H9 (cell line): Measurements from ENCODE around the gene HOXD13. TPM values are rescaled to one million over a fixed set of nuclear protein-coding genes. Genes with fewer than 3 reads are reported as not detected.
A peak's percentile ranks its signal among the peaks of the same experiment; 100 is the strongest.

ENCODE experiments used
- DNase-seq: peaks from one replicate; pipeline ENCODE4 v3.0.0-alpha.2; 2017
- H2AFZ ChIP-seq: one replicate; pipeline ENCODE4 v1.6.1; 2013; ENCODE audit warnings: mild to moderate bottlenecking, low read length, control low read depth, moderate library complexity
- H2AK5ac ChIP-seq: 2 replicates; pipeline ENCODE4 v1.6.1; 2013; ENCODE audit warnings: low read length, control low read depth, mixed read lengths; ENCODE audit not compliant: insufficient read length
- H2BK120ac ChIP-seq: one replicate; pipeline ENCODE4 v1.6.1; 2013; ENCODE audit warnings: low read depth, mild to moderate bottlenecking, low read length, control low read depth, inconsistent platforms; ENCODE audit not compliant: poor library complexity, severe bottlenecking
- H2BK12ac ChIP-seq: 2 replicates; pipeline ENCODE4 v1.6.1; 2013; ENCODE audit warnings: low read length, control low read depth, mixed read lengths, low read depth; ENCODE audit not compliant: insufficient read length
- H2BK15ac ChIP-seq: 2 replicates; pipeline ENCODE4 v1.6.1; 2013; ENCODE audit warnings: low read depth, low read length, control low read depth
- H2BK20ac ChIP-seq: one replicate; pipeline ENCODE4 v1.6.1; 2013; ENCODE audit warnings: low read depth, mild to moderate bottlenecking, low read length, control low read depth, inconsistent platforms; ENCODE audit not compliant: poor library complexity, severe bottlenecking
- H2BK5ac ChIP-seq: 2 replicates; pipeline ENCODE4 v1.6.1; 2013; ENCODE audit warnings: low read length, control low read depth, mixed read lengths; ENCODE audit not compliant: insufficient read length
- H3K14ac ChIP-seq: 2 replicates; pipeline ENCODE4 v1.6.1; 2013; ENCODE audit warnings: low read length, control low read depth; ENCODE audit not compliant: insufficient read depth
- H3K18ac ChIP-seq: 2 replicates; pipeline ENCODE4 v1.6.1; 2013; ENCODE audit warnings: low read depth, mild to moderate bottlenecking, mixed read lengths, low read length, control low read depth; ENCODE audit not compliant: insufficient read length
- H3K23ac ChIP-seq: 2 replicates; pipeline ENCODE4 v1.6.1; 2013; ENCODE audit warnings: low read length, control low read depth, mixed read lengths, low read depth; ENCODE audit not compliant: insufficient read length
- H3K23me2 ChIP-seq: 2 replicates; pipeline ENCODE4 v1.6.1; 2013; ENCODE audit warnings: low read depth, mild to moderate bottlenecking, mixed read lengths, low read length, control low read depth; ENCODE audit not compliant: insufficient read length, poor library complexity, severe bottlenecking
- H3K27ac ChIP-seq: 2 replicates; pipeline ENCODE4 v1.5.1; 2013; ENCODE audit warnings: low read length, control low read depth, mixed read lengths, low read depth; ENCODE audit not compliant: insufficient read length
- H3K27me3 ChIP-seq: 2 replicates; pipeline ENCODE4 v1.6.1; 2013; ENCODE audit warnings: low read length, control low read depth, inconsistent platforms; ENCODE audit not compliant: insufficient read depth
- H3K4ac ChIP-seq: 2 replicates; pipeline ENCODE4 v1.6.1; 2013; ENCODE audit warnings: low read depth, mild to moderate bottlenecking, control low read depth, inconsistent platforms, low read length, moderate library complexity
- H3K4me1 ChIP-seq: 2 replicates; pipeline ENCODE4 v1.6.1; 2013; ENCODE audit warnings: low read length, control low read depth, inconsistent platforms; ENCODE audit not compliant: insufficient read depth
- H3K4me2 ChIP-seq: 2 replicates; pipeline ENCODE4 v1.6.1; 2013; ENCODE audit warnings: low read length, control low read depth, mixed read lengths; ENCODE audit not compliant: insufficient read length, insufficient read depth
- H3K56ac ChIP-seq: 2 replicates; pipeline ENCODE4 v1.6.1; 2013; ENCODE audit warnings: low read depth, mild to moderate bottlenecking, mixed read lengths, low read length, control low read depth; ENCODE audit not compliant: insufficient read length
- H3K79me1 ChIP-seq: 2 replicates; pipeline ENCODE4 v1.6.1; 2013; ENCODE audit warnings: low read depth, mild to moderate bottlenecking, moderate library complexity, low read length, control low read depth, inconsistent platforms; ENCODE audit not compliant: insufficient read depth, poor library complexity, severe bottlenecking
- H3K79me2 ChIP-seq: 2 replicates; pipeline ENCODE4 v1.6.1; 2013; ENCODE audit warnings: low read length, control low read depth, inconsistent platforms; ENCODE audit not compliant: insufficient read depth
- H3K9ac ChIP-seq: 2 replicates; pipeline ENCODE4 v1.6.1; 2013; ENCODE audit warnings: low read length, control low read depth, mixed read lengths; ENCODE audit not compliant: insufficient read length; ENCODE audit errors: extremely low read depth
- H3K9me3 ChIP-seq: one replicate; pipeline ENCODE4 v1.6.1; 2013; ENCODE audit warnings: low read depth, low read length, inconsistent platforms; ENCODE audit not compliant: control insufficient read depth
- H3T11ph ChIP-seq: one replicate; pipeline ENCODE4 v1.6.1; 2013; ENCODE audit warnings: mild to moderate bottlenecking, low read length, control low read depth, inconsistent platforms
- H4K20me1 ChIP-seq: one replicate; pipeline ENCODE4 v1.6.1; 2013; ENCODE audit not compliant: control insufficient read depth, insufficient read length, insufficient read depth
- H4K5ac ChIP-seq: 2 replicates; pipeline ENCODE4 v1.6.1; 2013; ENCODE audit warnings: low read depth, mild to moderate bottlenecking, mixed read lengths, low read length, control low read depth; ENCODE audit not compliant: insufficient read length
- H4K8ac ChIP-seq: replicated peaks from 2 replicates; pipeline ENCODE4 v1.6.1; 2013; ENCODE audit warnings: low read length, control low read depth, mixed read lengths, low read depth; ENCODE audit not compliant: insufficient read length
- H4K91ac ChIP-seq: 2 replicates; pipeline ENCODE4 v1.6.1; 2013; ENCODE audit warnings: low read depth, mild to moderate bottlenecking, moderate library complexity, mixed read lengths, low read length, control low read depth; ENCODE audit not compliant: insufficient read length
- H3K27ac Mint-ChIP-seq, 3 experiments: 2 replicates in 2 of 3; 3 replicates in 1 of 3; pipeline ENCODE4 v1.8.0; 2020 to 2021; ENCODE audit warnings: mixed read lengths in 3 of 3, mild to moderate bottlenecking in 1 of 3, moderate library complexity in 1 of 3
- H3K27me3 Mint-ChIP-seq: 2 replicates; pipeline ENCODE4 v1.8.0; 2021; ENCODE audit warnings: low read depth, mild to moderate bottlenecking, moderate library complexity, mixed read lengths
- H3K36me3 Mint-ChIP-seq, 3 experiments: 2 replicates in 2 of 3; 3 replicates in 1 of 3; pipeline ENCODE4 v1.8.0; 2020 to 2021; ENCODE audit warnings: low read depth in 3 of 3, mixed read lengths in 3 of 3; ENCODE audit not compliant: insufficient read depth in 1 of 3
- H3K4me1 Mint-ChIP-seq, 2 experiments: 2 replicates each; pipeline ENCODE4 v1.8.0; 2020; ENCODE audit warnings: mixed read lengths in 2 of 2
- H3K4me3 Mint-ChIP-seq, 2 experiments: 2 replicates in 1 of 2; 3 replicates in 1 of 2; pipeline ENCODE4 v1.8.0; 2020 to 2021; ENCODE audit warnings: mild to moderate bottlenecking in 2 of 2, mixed read lengths in 2 of 2, moderate library complexity in 1 of 2
- H3K9me3 Mint-ChIP-seq, 2 experiments: 2 replicates in 1 of 2; 3 replicates in 1 of 2; pipeline ENCODE4 v1.8.0; 2020; ENCODE audit warnings: mild to moderate bottlenecking in 2 of 2, mixed read lengths in 2 of 2, moderate library complexity in 1 of 2
- WGBS: extraction: QIAGEN DNeasy Blood & Tissue Kit; methylation state at CpG from one replicate; pipeline ENCODE4 v1.1.7; 2013; ENCODE audit warnings: missing lambda C conversion rate, low lambda C conversion rate, mixed read lengths; ENCODE audit not compliant: insufficient read length; ENCODE audit errors: extremely low coverage; 5-methylcytosine and 5-hydroxymethylcytosine counted together
- total RNA-seq: library from RNA; stranded (reverse); gene quantifications from 2 replicates; pipeline ENCODE4 v1.2.1, GENCODE V29; 2021
- TF ChIP-seq, protein P1 (sequence below): fragments of 200-600 bp; sonication (generic); conservative IDR thresholded peaks from 3 replicates; pipeline ENCODE4 v1.8.0; 2021; ENCODE audit warnings: antibody characterized with exemption, mild to moderate bottlenecking

HOXD13 gene
- total RNA-seq, 1 experiment from 2014 or later: not detected

DNA sequence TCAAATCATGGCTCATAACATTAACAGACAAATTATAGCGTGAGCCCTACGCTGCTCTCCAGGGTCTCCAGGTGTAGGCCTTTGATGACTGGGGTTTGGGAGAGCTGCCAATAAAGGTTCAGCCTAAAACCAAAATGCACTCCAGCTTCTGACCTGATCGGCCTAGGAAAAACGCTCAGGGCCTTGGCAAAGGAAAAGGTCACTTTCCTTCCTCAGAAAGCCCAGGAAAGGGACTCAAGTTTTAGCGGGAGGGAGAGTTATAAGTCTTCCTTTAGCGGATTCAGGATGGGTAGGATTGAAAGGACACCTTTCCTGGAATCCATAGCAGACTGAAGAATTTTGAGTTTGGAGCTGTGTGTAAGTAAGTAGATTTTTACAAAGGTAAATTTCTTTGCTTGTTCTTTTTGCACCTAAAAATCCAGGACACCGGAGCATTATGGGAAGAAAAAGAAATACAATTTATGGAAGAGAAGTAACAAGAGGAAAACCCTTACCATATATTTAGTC, 17.5 kb upstream of the HOXD13 start:
- no peak overlapping the region for H3K9ac ChIP-seq
- H3T11ph ChIP-seq: no peak overlapping the region
- no peak overlapping the region for H3K4me2 ChIP-seq
- H2BK12ac ChIP-seq: no peak overlapping the region
- peaks cover 7% of the 10 kb centered on the region for H3K23me2 ChIP-seq
- no CpG with 5 or more reads among the region's 7 CpGs for WGBS
- TF ChIP-seq, protein P1, sequence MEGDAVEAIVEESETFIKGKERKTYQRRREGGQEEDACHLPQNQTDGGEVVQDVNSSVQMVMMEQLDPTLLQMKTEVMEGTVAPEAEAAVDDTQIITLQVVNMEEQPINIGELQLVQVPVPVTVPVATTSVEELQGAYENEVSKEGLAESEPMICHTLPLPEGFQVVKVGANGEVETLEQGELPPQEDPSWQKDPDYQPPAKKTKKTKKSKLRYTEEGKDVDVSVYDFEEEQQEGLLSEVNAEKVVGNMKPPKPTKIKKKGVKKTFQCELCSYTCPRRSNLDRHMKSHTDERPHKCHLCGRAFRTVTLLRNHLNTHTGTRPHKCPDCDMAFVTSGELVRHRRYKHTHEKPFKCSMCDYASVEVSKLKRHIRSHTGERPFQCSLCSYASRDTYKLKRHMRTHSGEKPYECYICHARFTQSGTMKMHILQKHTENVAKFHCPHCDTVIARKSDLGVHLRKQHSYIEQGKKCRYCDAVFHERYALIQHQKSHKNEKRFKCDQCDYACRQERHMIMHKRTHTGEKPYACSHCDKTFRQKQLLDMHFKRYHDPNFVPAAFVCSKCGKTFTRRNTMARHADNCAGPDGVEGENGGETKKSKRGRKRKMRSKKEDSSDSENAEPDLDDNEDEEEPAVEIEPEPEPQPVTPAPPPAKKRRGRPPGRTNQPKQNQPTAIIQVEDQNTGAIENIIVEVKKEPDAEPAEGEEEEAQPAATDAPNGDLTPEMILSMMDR: no peak
- no peak overlapping the region for H4K91ac ChIP-seq
- peaks cover 99% of the 10 kb centered on the region for H3K27me3 Mint-ChIP-seq
- H3K56ac ChIP-seq: no peak overlapping the region
- H2BK20ac ChIP-seq: no peak overlapping the region
- H3K9me3 Mint-ChIP-seq: peaks cover 5 to 7% of the 10 kb centered on the region in 2 experiments; a peak in 4 of 5 replicates
- no peaks in the 10 kb centered on the region for H3K4me1 ChIP-seq
- H3K4ac ChIP-seq: no peak overlapping the region
- DNase-seq: no peak
- H2AFZ ChIP-seq: no peak overlapping the region
- no peak overlapping the region for H2BK120ac ChIP-seq
- no peak overlapping the region for H3K18ac ChIP-seq
- peaks cover 90% of the 10 kb centered on the region for H3K27me3 ChIP-seq
- H3K14ac ChIP-seq: no peak overlapping the region
- no peak overlapping the region for H3K27ac ChIP-seq
- no peaks in the 10 kb centered on the region for H4K20me1 ChIP-seq
- H3K27ac Mint-ChIP-seq: no peak overlapping the region
- peak overlapping the region in 1 of 2 experiments; percentile 31; a peak in 2 of 5 replicates for H3K4me3 Mint-ChIP-seq
- H3K79me1 ChIP-seq: no peaks in the 10 kb centered on the region
- H3K4me1 Mint-ChIP-seq: peaks cover 15 to 34% of the 10 kb centered on the region in 2 experiments
- no peak overlapping the region for H4K5ac ChIP-seq
- H2BK5ac ChIP-seq: no peak overlapping the region
- H4K8ac ChIP-seq: no peak overlapping the region
- H3K23ac ChIP-seq: no peak overlapping the region
- H3K79me2 ChIP-seq: no peaks in the 10 kb centered on the region
- no peak overlapping the region for H2AK5ac ChIP-seq
- H2BK15ac ChIP-seq: no peak overlapping the region
- peaks cover 0 to 4% (median 0%) of the 10 kb centered on the region in 3 experiments; a peak in 1 of 7 replicates for H3K36me3 Mint-ChIP-seq
- no peaks in the 10 kb centered on the region for H3K9me3 ChIP-seq
